K562 (cell line): ENCODE measurements around the gene SLC49A3. TPM values are rescaled to one million over a fixed set of nuclear protein-coding genes. Genes with fewer than 3 reads are reported as not detected.

ENCODE experiments used
- ATAC-seq: fragments of 200-7000 bp; cut with Tn5 transposase; 3 replicates; pipeline ENCODE4 v1.9.1; 2020; ENCODE audit warnings: moderate library complexity
- BruUV-seq: library from RNA; stranded (reverse); fragments of 400-500 nt; replicated peaks from 2 replicates; lab custom pipeline; 2021; lab: Mats Ljungman, UMichigan
- CTCF ChIA-PET: fragments of 300-600 bp; formaldehyde crosslinking; extraction: SDS; loops from one replicate; lab custom pipeline; 2021; ENCODE audit warnings: low intra/inter-chr PET ratio; lab: Yijun Ruan, JAX
- POLR2A ChIA-PET: fragments of 300-600, 350-650 bp; sonication (Branson Sonifier 250); formaldehyde crosslinking; extraction: SDS; loops from one replicate; lab custom pipeline; 2021; ENCODE audit warnings: antibody characterized with exemption, inconsistent platforms; lab: Yijun Ruan, JAX
- DNase-seq, 4 experiments: peaks; one replicate each; pipeline versions ENCODE4 v3.0.0 to v3.0.0-alpha.2; 2011 to 2018; ENCODE audit warnings: low spot score in 3 of 4, mixed read lengths in 3 of 4; ENCODE audit errors: extremely low read depth in 1 of 4
- FAIRE-seq: peaks from 2 replicates; lab custom pipeline; 2011; peaks lifted over from hg19 to GRCh38; lab: Jason Lieb, UNC
- H2AFZ ChIP-seq: 2 replicates; pipeline ENCODE4 v1.6.0; 2011; ENCODE audit warnings: low read depth, low read length, control low read depth, inconsistent platforms
- H3K27ac ChIP-seq: fragments of 200-600 bp; 3 replicates; pipeline ENCODE4 v1.8.0; 2011; ENCODE audit warnings: low read depth, mild to moderate bottlenecking, control low read depth, inconsistent platforms, low read length, moderate library complexity, mixed read lengths; ENCODE audit errors: extremely low read depth
- H3K27me3 ChIP-seq, 2 experiments: fragments of 300-600 bp in 1 of 2; 2 replicates in 1 of 2; 3 replicates in 1 of 2; pipeline versions ENCODE4 v1.6.0 to v1.8.0; 2011; ENCODE audit warnings: inconsistent platforms in 2 of 2, low read length in 2 of 2, mild to moderate bottlenecking in 1 of 2, mixed read lengths in 1 of 2, moderate library complexity in 1 of 2; ENCODE audit not compliant: control insufficient read depth in 2 of 2, insufficient read depth in 2 of 2
- H3K36me3 ChIP-seq: fragments of 300-600 bp; 3 replicates; pipeline ENCODE4 v1.8.0; 2011; ENCODE audit warnings: mild to moderate bottlenecking, low read length, inconsistent platforms; ENCODE audit not compliant: control insufficient read depth, insufficient read depth
- H3K4me1 ChIP-seq, 2 experiments: fragments of 200-600 bp in 1 of 2; replicated peaks in 1 of 2; 2 replicates in 1 of 2; 3 replicates in 1 of 2; pipeline versions ENCODE4 v1.5.1 to v1.8.0; 2011; ENCODE audit warnings: inconsistent platforms in 2 of 2, low read length in 2 of 2, mild to moderate bottlenecking in 1 of 2, mixed read lengths in 1 of 2, moderate library complexity in 1 of 2; ENCODE audit not compliant: control insufficient read depth in 2 of 2, insufficient read depth in 2 of 2
- H3K4me2 ChIP-seq: 2 replicates; pipeline ENCODE4 v1.6.1; 2011; ENCODE audit warnings: low read length, control low read depth, inconsistent platforms, mixed read lengths; ENCODE audit not compliant: insufficient read depth
- H3K4me3 ChIP-seq: fragments of 200-600 bp; sonication (generic), shearing (Covaris generic); 2 replicates; pipeline ENCODE4 v1.5.1; 2016; ENCODE audit warnings: control low read depth, inconsistent platforms
- H3K79me2 ChIP-seq: fragments of 200-600 bp; 3 replicates; pipeline ENCODE4 v1.8.0; 2011; ENCODE audit warnings: low read length, inconsistent platforms; ENCODE audit not compliant: control insufficient read depth, insufficient read depth
- H3K9ac ChIP-seq, 2 experiments: 2 replicates each; pipeline versions ENCODE4 v1.6.0 to v1.6.1; 2011; ENCODE audit warnings: low read depth in 2 of 2, low read length in 2 of 2, control low read depth in 1 of 2, inconsistent platforms in 1 of 2, mild to moderate bottlenecking in 1 of 2, mixed read lengths in 1 of 2; ENCODE audit not compliant: insufficient read depth in 1 of 2
- H3K9me1 ChIP-seq: one replicate; pipeline ENCODE4 v1.6.0; 2011; ENCODE audit warnings: inconsistent platforms, mild to moderate bottlenecking, low read length, moderate library complexity; ENCODE audit not compliant: control insufficient read depth, insufficient read depth
- H3K9me3 ChIP-seq: replicated peaks from 2 replicates; pipeline ENCODE4 v1.5.1; 2011; ENCODE audit warnings: low read depth, low read length, inconsistent platforms; ENCODE audit not compliant: control insufficient read depth, insufficient read depth
- H4K20me1 ChIP-seq: replicated peaks from 2 replicates; pipeline ENCODE4 v1.6.1; 2011; ENCODE audit warnings: low read length, inconsistent platforms, mixed read lengths; ENCODE audit not compliant: control insufficient read depth, insufficient read depth
- CCNT2 ChIP-seq: IDR thresholded peaks from 2 replicates; pipeline ENCODE4 v1.6.1; 2011; ENCODE audit warnings: borderline replicate concordance, low read depth, mild to moderate bottlenecking, moderate library complexity, mixed read lengths, low read length; ENCODE audit not compliant: insufficient read length; ENCODE audit errors: extremely low read depth
- ERF ChIP-seq: fragments of 450-650 bp; formaldehyde crosslinking; IDR thresholded peaks from 2 replicates; pipeline ENCODE4 v1.4.0; 2020; ENCODE audit warnings: mild to moderate bottlenecking, mixed read lengths
- MED1 ChIP-seq: sonication (generic); formaldehyde crosslinking; IDR thresholded peaks from 2 replicates; pipeline ENCODE4 v1.8.1; 2023; ENCODE audit warnings: missing genetic modification reagents, borderline replicate concordance
- NEUROD1 ChIP-seq: fragments of 150-350 bp; IDR thresholded peaks from 2 replicates; pipeline ENCODE4 v1.6.1; 2014; ENCODE audit warnings: borderline replicate concordance, low read length, low read depth; ENCODE audit not compliant: partially characterized antibody
- RBFOX2 ChIP-seq: fragments of 200-400 bp; formaldehyde crosslinking; IDR thresholded peaks from 2 replicates; pipeline ENCODE4 v1.6.1; 2017; ENCODE audit warnings: low read depth, mild to moderate bottlenecking, low read length, moderate library complexity
- RFX7 ChIP-seq: fragments of 250-450 bp; sonication (Bioruptor Pico); IDR thresholded peaks from 2 replicates; pipeline ENCODE4 v1.5.1; 2021; ENCODE audit warnings: mild to moderate bottlenecking
- ZBTB1 ChIP-seq: sonication (generic); formaldehyde crosslinking; IDR thresholded peaks from 2 replicates; pipeline ENCODE4 v1.8.1; 2023; ENCODE audit warnings: missing genetic modification reagents, low read depth, mild to moderate bottlenecking, borderline replicate concordance
- ZBTB33 ChIP-seq: sonication (generic); formaldehyde crosslinking; IDR thresholded peaks from 2 replicates; pipeline ENCODE4 v1.8.1; 2023; ENCODE audit warnings: mild to moderate bottlenecking, missing genetic modification reagents
- ZNF134 ChIP-seq: fragments of 250-450 bp; sonication (Bioruptor Pico); conservative IDR thresholded peaks from 2 replicates; pipeline ENCODE4 v1.4.0; 2020
- ZNF76 ChIP-seq: fragments of 250-450 bp; sonication (Bioruptor Pico); IDR thresholded peaks from 2 replicates; pipeline ENCODE4 v1.4.0; 2020; ENCODE audit warnings: mild to moderate bottlenecking, moderate library complexity, borderline replicate concordance
- WGBS: fragments of 100-300 bp; shearing (Covaris generic); methylation state at CpG from one replicate; pipeline ENCODE4 v1.1.6; 2016; ENCODE audit warnings: low coverage, mixed read lengths; ENCODE audit not compliant: insufficient coverage; ENCODE audit errors: missing lambda C conversion rate; 5-methylcytosine and 5-hydroxymethylcytosine counted together
- in situ Hi-C: fragments of 300-500 bp; cut with MboI; formaldehyde crosslinking; loops from 4 replicates; pipeline ENCODE4 v1.15.0; 2018; ENCODE audit warnings: inconsistent platforms, mixed read lengths
- intact Hi-C: fragments of 100-400 bp; cut with micrococcal nuclease; formaldehyde crosslinking; loops from 2 replicates; pipeline ENCODE4 v1.14.2; 2022
- polyA plus RNA-seq, 8 experiments: library from polyadenylated mRNA; depleted of rRNA in 4 of 8; stranded (reverse) in 5 of 8; unstranded in 3 of 8; fragments of >200 nt; fragmentation: Nextera tagmentation in 2 of 8; fragmentation: Illumina TruSeq in 1 of 8; extraction: Ambion mirVana in 2 of 8; extraction: Trizol in 1 of 8; gene quantifications; 2 replicates each; pipeline versions ENCODE4 v1.2.1 to v1.2.3, GENCODE V29; 2011 to 2014; ENCODE audit warnings: inconsistent platforms in 1 of 8, missing spikeins in 1 of 8
- total RNA-seq, 7 experiments: library from RNA; depleted of rRNA in 6 of 7; stranded (reverse); fragments of >200 nt in 6 of 7; fragmentation: Illumina TruSeq in 2 of 7; extraction: Trizol in 2 of 7; gene quantifications; 2 replicates each; pipeline versions ENCODE4 v1.2.1 to v1.2.3, GENCODE V29; 2011 to 2021; ENCODE audit warnings: low replicate concordance in 1 of 7
- TF ChIP-seq, protein P1 (sequence below): sonication (generic); formaldehyde crosslinking; IDR thresholded peaks from 2 replicates; pipeline ENCODE4 v1.9.0; 2022; ENCODE audit warnings: mild to moderate bottlenecking, missing genetic modification reagents
- TF ChIP-seq, protein P2 (sequence below): fragments of 250-450 bp; sonication (Bioruptor Pico); IDR thresholded peaks from 2 replicates; pipeline ENCODE4 v1.9.0; 2021; ENCODE audit warnings: mild to moderate bottlenecking
- TF ChIP-seq, protein P3 (sequence below): sonication (generic); formaldehyde crosslinking; IDR thresholded peaks from 2 replicates; pipeline ENCODE4 v1.8.0; 2022; ENCODE audit warnings: missing genetic modification reagents, mild to moderate bottlenecking, moderate library complexity, borderline replicate concordance

SLC49A3 gene
- total and polyA plus RNA-seq, 9 of the 15 experiments (the other 6 are each of a cell fraction or from before 2014, with no cell fraction given): 0.24 to 0.41 TPM; not detected in 7

DNA sequence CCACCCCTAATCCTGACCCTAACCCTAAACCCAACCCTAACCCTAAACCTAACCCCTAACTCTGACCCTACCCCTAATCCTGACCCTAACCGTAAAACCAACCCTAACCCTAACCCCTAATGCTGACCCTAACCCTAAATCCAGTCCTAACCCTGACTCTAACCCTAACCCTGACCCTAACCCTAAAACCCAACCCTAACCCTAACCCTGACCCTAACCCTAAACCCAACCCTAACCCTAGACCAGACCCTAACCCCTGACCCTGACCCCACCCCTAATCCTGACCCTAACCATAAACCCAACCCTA is 16.0 kb upstream of the SLC49A3 start (continued):
- TF ChIP-seq, protein P1, sequence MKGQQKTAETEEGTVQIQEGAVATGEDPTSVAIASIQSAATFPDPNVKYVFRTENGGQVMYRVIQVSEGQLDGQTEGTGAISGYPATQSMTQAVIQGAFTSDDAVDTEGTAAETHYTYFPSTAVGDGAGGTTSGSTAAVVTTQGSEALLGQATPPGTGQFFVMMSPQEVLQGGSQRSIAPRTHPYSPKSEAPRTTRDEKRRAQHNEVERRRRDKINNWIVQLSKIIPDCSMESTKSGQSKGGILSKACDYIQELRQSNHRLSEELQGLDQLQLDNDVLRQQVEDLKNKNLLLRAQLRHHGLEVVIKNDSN (CRISPR knock-in tag): no peak
- TF ChIP-seq, protein P2, sequence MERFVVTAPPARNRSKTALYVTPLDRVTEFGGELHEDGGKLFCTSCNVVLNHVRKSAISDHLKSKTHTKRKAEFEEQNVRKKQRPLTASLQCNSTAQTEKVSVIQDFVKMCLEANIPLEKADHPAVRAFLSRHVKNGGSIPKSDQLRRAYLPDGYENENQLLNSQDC (CRISPR knock-in tag): no peak
- TF ChIP-seq ZNF134 (CRISPR knock-in tag) (no peak), NEUROD1 (no peak)

- WGBS: 87% methylated on average over 12 of the region's 46 CpGs
- ATAC-seq (no peak), DNase-seq (no peak), FAIRE-seq (no peak)
- intact Hi-C loops (no loop called here), in situ Hi-C loops (no loop called here)
- no TSS peak for BruUV-seq
- H3K4me2 ChIP-seq: no peak overlapping the region
- H3K9ac ChIP-seq: peak overlapping the region in 1 of 2 experiments; percentile 81; a peak in 3 of 4 replicates
- H3K27me3 ChIP-seq: no peaks in the 10 kb centered on the region
- peaks cover 10% of the 10 kb centered on the region; the same call in 1 of the 3 replicates for H3K36me3 ChIP-seq
- H3K27ac ChIP-seq: no peak overlapping the region
- H2AFZ ChIP-seq: no peak overlapping the region
- CTCF ChIA-PET: no interaction called here
- no peaks in the 10 kb centered on the region for H4K20me1 ChIP-seq
- no peak overlapping the region for H3K4me3 ChIP-seq
- H3K9me3 ChIP-seq: no peaks in the 10 kb centered on the region
- peaks cover 4% of the 10 kb centered on the region for H3K9me1 ChIP-seq
- POLR2A ChIA-PET: interaction anchor here (1.4 kb wide), 1 partner anchor 13 kb away, joined by 3 read pairs; no protein-coding TSS in a partner anchor
- H3K79me2 ChIP-seq: peaks cover 32% of the 10 kb centered on the region
- TF ChIP-seq CCNT2 (peak; percentile 14), ZBTB33 (CRISPR knock-in tag) (peak; percentile 89), ERF (CRISPR knock-in tag) (no peak), RBFOX2 (peak; percentile 15; the same call in 1 of the 2 replicates), ZNF76 (CRISPR knock-in tag) (no peak), RFX7 (CRISPR knock-in tag) (no peak), ZBTB1 (CRISPR knock-in tag) (0 out of 2 replicates have a peak, but pooled peaks have one; percentile 28), MED1 (CRISPR knock-in tag) (no peak)
- TF ChIP-seq, protein P3, sequence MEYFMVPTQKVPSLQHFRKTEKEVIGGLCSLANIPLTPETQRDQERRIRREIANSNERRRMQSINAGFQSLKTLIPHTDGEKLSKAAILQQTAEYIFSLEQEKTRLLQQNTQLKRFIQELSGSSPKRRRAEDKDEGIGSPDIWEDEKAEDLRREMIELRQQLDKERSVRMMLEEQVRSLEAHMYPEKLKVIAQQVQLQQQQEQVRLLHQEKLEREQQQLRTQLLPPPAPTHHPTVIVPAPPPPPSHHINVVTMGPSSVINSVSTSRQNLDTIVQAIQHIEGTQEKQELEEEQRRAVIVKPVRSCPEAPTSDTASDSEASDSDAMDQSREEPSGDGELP: peak; percentile 25; the same call in 1 of the 2 replicates
- H3K4me1 ChIP-seq: peaks cover 29 to 79% of the 10 kb centered on the region in 2 experiments; a peak in 4 of 5 replicates
These were observed 15.4 kb upstream of the SLC49A3 start for GRCh38 chr4:704198-704891.
